Activated T-cell treated with anti-CD3 and anti-CD28 coated beads for 4 hours (primary cell): ENCODE results near the gene BRCA2.

Source experiments
- DNase-seq: peaks from one replicate; pipeline ENCODE4 v3.0.0-alpha.2; 2020

Gene BRCA2

GRCh38 chr13:32390484-32390883 lies 75.2 kb downstream of the BRCA2 start:
- DNase-seq: no peak

GRCh38 chr13:32391101-32391619 lies 75.9 kb downstream of the BRCA2 start:
- DNase-seq: no peak

- no peak for DNase-seq
Observed at GRCh38 chr13:32403108-32403507, 87.8 kb downstream of the BRCA2 start.

GRCh38 chr13:32407854-32408253 lies 92.5 kb downstream of the BRCA2 start:
- no peak for DNase-seq

GRCh38 chr13:32408296-32409000 lies 93.1 kb downstream of the BRCA2 start:
- no peak for DNase-seq

GRCh38 chr13:32409001-32409313 lies 93.6 kb downstream of the BRCA2 start:
- no peak for DNase-seq

GRCh38 chr13:32409561-32410421 lies 94.5 kb downstream of the BRCA2 start:
- DNase-seq: no peak

GRCh38 chr13:32413284-32413683 lies 98.0 kb downstream of the BRCA2 start:
- DNase-seq: no peak

GRCh38 chr13:32414580-32414979 lies 99.3 kb downstream of the BRCA2 start:
- no peak for DNase-seq

GRCh38 chr13:32415019-32415418 lies 99.7 kb downstream of the BRCA2 start:
- DNase-seq: no peak

- no peak for DNase-seq
Observed at GRCh38 chr13:32417995-32418394, 102.7 kb downstream of the BRCA2 start.

GRCh38 chr13:32419862-32420261 lies 104.6 kb downstream of the BRCA2 start:
- no peak for DNase-seq

- DNase-seq: no peak
Observed at GRCh38 chr13:32423592-32423991, 108.3 kb downstream of the BRCA2 start.

GRCh38 chr13:32425158-32425557 lies 109.8 kb downstream of the BRCA2 start:
- DNase-seq: no peak

- no peak for DNase-seq
Observed at GRCh38 chr13:32426191-32426989, 111.1 kb downstream of the BRCA2 start.

- DNase-seq: peak; percentile 49
Observed at GRCh38 chr13:32426990-32427851, 111.9 kb downstream of the BRCA2 start.

GRCh38 chr13:32427852-32428580 lies 112.7 kb downstream of the BRCA2 start, which contains the start of gene N4BP2L1:
Gene N4BP2L1, minus strand, starts transcription at chr13:32428130. Its CDS starts 48 bp downstream, at chr13:32428082.
- peak; percentile 87 for DNase-seq

GRCh38 chr13:32428581-32429432 lies 113.5 kb downstream of the BRCA2 start:
- no peak for DNase-seq

GRCh38 chr13:32429433-32429909 lies 114.2 kb downstream of the BRCA2 start:
- DNase-seq: no peak

- no peak for DNase-seq
Observed at GRCh38 chr13:32430018-32430747, 114.9 kb downstream of the BRCA2 start.
